GM19438 (cell line): ENCODE results near the gene ZNF497.
A peak's percentile ranks its signal among the peaks of the same experiment; 100 is the strongest.

Source experiments
- ATAC-seq: cut with Tn5 transposase; IDR thresholded peaks from one replicate; pipeline ENCODE4 v1.9.1; 2021; ENCODE audit warnings: low read depth; ENCODE audit not compliant: unreplicated experiment

ZNF497 gene

DNA sequence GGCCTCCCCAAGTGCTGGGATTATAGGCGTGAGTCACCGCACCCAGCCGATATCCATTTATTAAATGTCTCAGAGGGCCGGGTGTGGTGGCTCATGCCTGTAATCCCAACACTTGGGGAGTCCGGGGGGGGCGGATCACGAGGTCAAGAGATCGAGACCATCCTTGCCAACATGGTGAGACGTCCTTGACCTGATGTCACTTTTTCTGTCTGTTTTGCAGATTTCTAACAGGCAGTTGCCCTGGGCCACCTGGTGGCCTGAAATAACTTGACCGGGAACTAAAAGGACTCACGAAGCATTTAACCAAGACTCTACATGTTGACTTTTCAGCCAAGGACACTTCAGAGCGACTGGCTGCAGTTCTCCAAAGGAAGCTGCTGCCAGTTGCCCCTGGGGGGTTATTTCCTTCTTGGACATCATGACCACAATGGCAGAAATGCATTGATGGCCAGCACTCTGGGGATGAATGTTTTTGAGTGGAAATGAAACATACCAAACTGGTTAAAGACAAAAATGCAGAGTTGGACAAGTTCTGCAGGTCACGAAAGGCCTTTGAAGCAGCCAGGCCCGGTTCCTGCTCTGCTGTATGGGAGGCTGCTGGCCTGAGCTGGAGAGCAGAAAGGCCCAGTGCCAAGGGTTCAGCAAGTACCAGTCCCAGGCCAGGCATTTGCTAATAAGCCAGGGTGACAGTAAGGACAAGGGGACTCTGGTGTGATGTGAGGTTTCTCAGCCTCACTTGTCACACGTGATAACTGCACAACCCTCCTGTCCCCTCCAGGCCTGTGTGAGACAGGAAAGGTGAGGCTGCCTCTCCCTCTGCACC lies 10.0 kb upstream of the ZNF497 start:
- ATAC-seq = no peak

DNA sequence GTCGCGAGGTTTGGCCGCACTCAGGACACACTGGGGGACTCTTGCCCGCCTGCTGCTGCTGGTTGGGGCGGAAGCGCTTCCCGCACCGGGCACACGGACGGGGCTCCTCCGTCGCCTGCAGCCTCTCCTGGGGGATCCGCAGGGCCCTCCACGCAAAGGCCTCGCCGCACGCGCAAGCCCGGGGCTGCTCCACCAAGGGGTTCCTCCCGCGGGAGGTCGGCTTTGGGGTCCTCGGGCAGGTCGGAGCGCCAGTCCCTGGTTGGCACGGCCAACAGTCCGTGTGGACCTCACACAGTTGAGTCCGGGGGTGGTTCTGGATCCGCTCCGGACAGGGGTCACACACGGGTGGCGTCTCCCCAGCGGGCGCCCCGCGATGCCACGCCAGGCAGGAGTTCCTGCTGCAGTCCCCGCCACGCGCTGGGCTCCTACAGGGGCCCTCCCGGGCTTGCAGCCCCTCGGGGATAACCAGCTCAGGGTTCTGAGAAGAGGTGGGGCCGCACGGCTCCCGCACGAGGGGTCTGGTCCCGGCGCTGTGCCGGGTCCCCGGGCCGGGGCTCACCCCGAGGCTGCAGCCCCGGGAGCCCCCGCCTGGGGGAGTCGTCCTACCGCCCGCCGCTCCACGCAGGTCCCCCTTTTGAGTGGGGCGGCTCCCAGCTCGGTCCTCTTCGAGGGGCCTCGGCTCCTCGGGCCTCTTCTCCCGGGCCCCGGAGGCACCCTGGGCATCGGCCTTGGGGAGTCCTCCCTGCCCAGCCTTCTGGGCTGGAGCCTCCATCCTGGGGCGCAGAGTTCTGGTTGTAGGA lies 6.2 kb upstream of the ZNF497 start:
- ATAC-seq = no peak

- no peak for ATAC-seq
Measured at GRCh38 chr19:58367698-58368454, 5.3 kb upstream of the ZNF497 start.

DNA sequence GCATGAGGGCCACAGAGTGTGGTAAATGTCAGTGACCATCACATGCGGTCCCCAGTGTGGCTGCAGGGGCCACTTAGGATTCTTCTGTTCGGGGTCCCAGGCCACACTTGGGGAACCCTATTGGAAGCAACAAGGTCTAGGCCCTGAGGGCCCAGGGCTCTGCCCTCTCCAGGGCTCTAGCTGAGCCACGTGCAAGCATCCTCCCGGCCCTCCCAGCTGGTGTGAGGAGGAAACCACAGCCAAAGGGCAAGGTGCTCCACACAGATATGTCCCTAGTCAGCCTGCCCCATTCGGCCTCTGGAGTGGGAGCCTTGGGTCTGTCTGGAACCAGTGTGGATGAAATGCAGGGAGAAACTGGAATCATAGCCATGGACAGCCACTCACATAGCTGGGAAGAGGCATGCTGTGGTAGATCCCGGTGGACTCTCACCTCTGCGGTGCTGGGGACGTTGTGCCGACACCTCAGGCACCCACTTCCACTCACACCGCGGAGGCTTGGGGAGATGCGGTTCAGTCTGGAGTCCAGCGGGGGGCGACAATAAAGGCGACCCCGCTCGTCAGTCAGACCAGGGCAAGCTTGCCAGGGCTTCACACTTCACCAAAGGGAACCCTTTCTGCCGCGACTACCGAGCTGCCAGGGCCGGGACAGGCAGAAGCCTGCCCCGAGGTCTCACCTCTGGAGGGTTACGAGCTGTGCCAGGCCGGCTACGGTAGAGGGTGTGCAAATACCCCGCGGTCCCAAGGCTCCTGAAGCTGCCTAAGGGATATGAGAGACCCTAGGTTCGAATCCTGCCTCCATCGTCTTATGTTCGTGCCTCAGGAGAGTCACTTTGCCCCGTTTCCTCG lies 4.3 kb upstream of the ZNF497 start:
- no peak for ATAC-seq

- ATAC-seq = no peak
Measured at GRCh38 chr19:58364146-58364545, 1.6 kb upstream of the ZNF497 start.

DNA sequence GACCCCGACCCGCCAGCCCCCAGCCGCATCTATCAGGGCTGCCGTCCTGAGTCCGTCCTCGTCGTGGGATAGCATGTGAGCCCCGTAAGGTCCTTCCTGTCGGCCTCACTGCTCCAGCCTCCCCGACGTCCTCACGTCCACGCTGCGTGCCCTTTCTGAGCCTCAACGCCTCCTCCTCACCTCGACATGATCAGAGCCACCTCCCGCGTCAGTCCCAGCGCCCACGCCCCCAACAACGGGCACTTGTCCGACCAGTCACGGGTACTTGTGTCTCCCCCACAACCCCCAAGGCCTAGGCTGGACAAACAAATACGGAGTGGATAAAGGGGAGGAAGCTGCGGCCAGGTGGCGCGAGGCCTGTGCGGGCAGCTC lies 665 bp downstream of the ZNF497 start:
- peak; percentile 19 for ATAC-seq

- ATAC-seq = no peak
Measured at GRCh38 chr19:58357481-58358145, 4.9 kb downstream of the ZNF497 start.

GRCh38 chr19:58356766-58357480 lies 5.6 kb downstream of the ZNF497 start:
- ATAC-seq = no peak

GRCh38 chr19:58355908-58356765 lies 6.4 kb downstream of the ZNF497 start:
- no peak for ATAC-seq

DNA sequence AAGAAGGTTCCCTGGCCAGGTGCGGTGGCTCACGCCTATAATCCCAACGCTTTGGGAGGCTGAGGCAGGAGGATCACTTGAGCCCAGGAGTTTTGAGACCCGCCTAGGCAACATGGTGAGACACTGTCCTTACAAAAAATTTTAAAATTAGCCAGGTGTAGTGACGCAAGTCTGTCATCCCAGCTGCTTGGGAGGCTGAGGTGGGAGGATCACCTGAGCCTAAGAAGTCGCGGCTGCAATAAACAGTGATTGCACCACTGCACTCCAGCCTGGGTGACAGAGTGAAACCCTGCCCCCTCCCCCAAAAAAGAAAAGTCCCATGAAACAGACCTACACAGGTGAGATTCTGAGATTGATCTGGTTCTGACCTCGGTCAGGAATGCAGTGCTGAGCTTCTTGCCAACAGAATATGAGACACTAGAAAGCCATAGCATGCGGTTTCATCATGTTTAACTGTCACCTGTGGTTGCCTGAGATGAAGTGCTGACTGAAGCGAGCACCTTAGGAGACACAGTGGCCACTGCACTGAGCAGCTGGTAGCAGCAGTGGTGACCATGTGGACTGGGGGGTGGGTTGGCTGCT lies 7.2 kb downstream of the ZNF497 start:
- no peak for ATAC-seq

DNA sequence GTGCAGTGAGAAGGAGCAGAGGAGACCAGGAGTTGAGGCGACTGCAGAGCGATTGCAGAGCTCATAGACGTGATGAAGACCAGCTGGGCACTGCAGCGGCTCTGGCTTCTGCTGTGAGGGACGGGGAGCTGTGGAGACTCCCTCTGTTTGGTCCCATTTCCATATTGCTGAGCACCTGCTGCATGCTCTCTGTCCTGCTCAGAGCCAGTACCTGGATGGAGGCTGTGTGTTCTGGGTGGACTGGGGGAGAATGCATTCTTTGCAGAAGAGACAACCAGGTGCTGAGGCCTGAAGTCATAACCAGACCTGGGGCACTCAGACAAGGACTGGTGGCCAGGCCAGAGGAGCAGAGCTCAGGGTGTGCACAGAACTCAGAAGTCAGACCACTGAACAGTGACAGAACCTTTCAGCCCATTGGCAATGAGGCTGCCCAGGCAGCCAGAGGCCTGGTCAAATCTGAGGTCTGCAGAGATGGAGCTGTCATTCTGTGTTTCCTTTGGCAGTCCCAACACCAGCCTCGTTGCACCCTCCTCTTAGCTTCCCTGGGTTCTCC lies 8.0 kb downstream of the ZNF497 start:
- ATAC-seq = no peak

- ATAC-seq = no peak
Measured at GRCh38 chr19:58353717-58354477, 8.7 kb downstream of the ZNF497 start.

GRCh38 chr19:58352760-58353671 lies 9.5 kb downstream of the ZNF497 start, which contains the start of gene A1BG:
A1BG (minus strand) TSS chr19:58353492; CDS start chr19:58353437, 55 bp downstream.
- ATAC-seq = no peak

DNA sequence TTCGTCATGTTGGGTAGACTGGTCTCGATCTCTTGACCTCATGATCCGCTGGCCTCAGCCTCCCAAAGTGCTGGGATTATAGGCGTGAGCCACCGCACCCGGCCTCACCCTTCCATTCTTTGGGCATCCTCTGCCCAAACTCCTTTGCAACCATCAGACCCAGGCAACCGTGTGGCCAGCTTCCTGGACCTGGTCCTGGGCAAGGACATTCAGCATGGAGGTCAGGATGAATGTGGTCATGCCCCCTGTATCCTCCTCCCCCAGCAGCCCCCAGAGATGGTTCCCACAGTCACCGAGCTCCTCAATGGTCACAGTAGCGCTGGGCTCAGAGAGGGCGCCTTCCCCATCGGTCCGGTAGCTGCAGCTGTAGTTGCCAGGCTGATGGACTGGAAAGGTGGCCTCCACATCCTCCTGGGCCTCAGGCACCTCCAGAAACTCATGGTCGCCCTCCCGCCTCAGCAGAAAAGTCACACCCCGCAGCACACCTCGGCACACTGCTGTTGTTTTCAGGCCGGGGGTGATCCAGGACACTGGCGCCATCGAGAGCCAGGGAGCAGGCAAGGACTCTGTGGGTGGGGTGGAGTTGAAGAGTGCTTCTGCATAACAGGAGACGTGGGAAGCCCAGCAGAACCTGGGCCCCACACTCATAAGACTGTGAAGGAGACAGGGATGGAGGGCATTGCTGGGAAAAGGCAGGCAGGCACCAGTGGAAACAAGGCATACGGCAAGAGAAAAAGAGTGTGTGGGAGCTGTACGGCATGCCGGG lies 10.4 kb downstream of the ZNF497 start:
- no peak for ATAC-seq

GRCh38 chr19:58351558-58351878 lies 11.0 kb downstream of the ZNF497 start:
- ATAC-seq = no peak
